HEK293 (cell line): ENCODE measurements around the gene PRSS35.

Experiments
- KLF9 ChIP-seq: fragments of 450-650 bp; formaldehyde crosslinking; IDR thresholded peaks from 2 replicates; pipeline ENCODE4 v1.5.1; 2016; ENCODE audit warnings: missing biosample characterization, missing genetic modification characterization, low read depth
- RBAK ChIP-seq: fragments of 450-650 bp; formaldehyde crosslinking; IDR thresholded peaks from 2 replicates; pipeline ENCODE4 v1.5.1; 2016; ENCODE audit warnings: missing biosample characterization, missing genetic modification characterization
- SP7 ChIP-seq: fragments of 450-650 bp; formaldehyde crosslinking; IDR thresholded peaks from 2 replicates; pipeline ENCODE4 v1.5.1; 2016; ENCODE audit warnings: missing biosample characterization, missing genetic modification characterization
- YY1 ChIP-seq: fragments of 450-650 bp; formaldehyde crosslinking; IDR thresholded peaks from 2 replicates; pipeline ENCODE4 v1.5.1; 2018; ENCODE audit warnings: missing biosample characterization, missing genetic modification characterization
- ZFP3 ChIP-seq: fragments of 450-650 bp; formaldehyde crosslinking; IDR thresholded peaks from 2 replicates; pipeline ENCODE4 v1.5.1; 2016; ENCODE audit warnings: low read depth, missing biosample characterization, missing genetic modification characterization
- ZNF18 ChIP-seq: fragments of 450-650 bp; formaldehyde crosslinking; IDR thresholded peaks from 2 replicates; pipeline ENCODE4 v1.5.1; 2016; ENCODE audit warnings: missing biosample characterization, missing genetic modification characterization
- ZNF274 ChIP-seq, 2 experiments: fragments of 200-500 bp in 1 of 2; fragments of 450-650 bp in 1 of 2; sonication (Bioruptor generic) in 1 of 2; formaldehyde crosslinking in 1 of 2; IDR thresholded peaks; 2 replicates each; pipeline versions ENCODE4 v1.5.1 to v1.6.1; 2014 to 2016; ENCODE audit warnings: borderline replicate concordance in 1 of 2, inconsistent platforms in 1 of 2, low read length in 1 of 2, missing biosample characterization in 1 of 2, missing genetic modification characterization in 1 of 2
- ZNF311 ChIP-seq: fragments of 450-650 bp; formaldehyde crosslinking; IDR thresholded peaks from 2 replicates; pipeline ENCODE4 v1.5.1; 2017; ENCODE audit warnings: missing biosample characterization, missing genetic modification characterization, borderline replicate concordance
- ZNF768 ChIP-seq: fragments of 450-650 bp; formaldehyde crosslinking; IDR thresholded peaks from 2 replicates; pipeline ENCODE4 v1.5.1; 2018; ENCODE audit warnings: missing biosample characterization, mild to moderate bottlenecking, missing genetic modification characterization
- ZNF830 ChIP-seq: fragments of 450-650 bp; IDR thresholded peaks from 2 replicates; pipeline ENCODE4 v1.5.0; 2018; ENCODE audit warnings: missing biosample characterization, missing genetic modification characterization, low read depth, mild to moderate bottlenecking, moderate library complexity
- ZSCAN4 ChIP-seq: fragments of 450-650 bp; formaldehyde crosslinking; IDR thresholded peaks from 2 replicates; pipeline ENCODE4 v1.5.1; 2017; ENCODE audit warnings: missing biosample characterization, missing genetic modification characterization
- TF ChIP-seq, protein P1 (sequence below): fragments of 450-650 bp; formaldehyde crosslinking; IDR thresholded peaks from 2 replicates; pipeline ENCODE4 v1.5.1; 2016; ENCODE audit warnings: missing biosample characterization, missing genetic modification characterization
- TF ChIP-seq, protein P2 (sequence below): fragments of 450-650 bp; formaldehyde crosslinking; IDR thresholded peaks from 2 replicates; pipeline ENCODE4 v1.5.1; 2016; ENCODE audit warnings: missing biosample characterization, missing genetic modification characterization
- TF ChIP-seq, protein P3 (sequence below): fragments of 450-650 bp; formaldehyde crosslinking; IDR thresholded peaks from 2 replicates; pipeline ENCODE4 v1.5.1; 2016; ENCODE audit warnings: missing biosample characterization, missing genetic modification characterization

- TF ChIP-seq ZNF18 (tag by site-specific recombination) (no peak), ZNF274 (IDR thresholded peaks at IDR 0.05; ENCODE audit: low read length) (no peak), ZNF274 (tag by site-specific recombination; IDR thresholded peaks at IDR 0.05; ENCODE audit: borderline replicate concordance) (no peak), ZNF311 (tag by site-specific recombination) (no peak), RBAK (no peak), ZNF768 (tag by site-specific recombination) (no peak), YY1 (no peak), ZNF830 (tag by site-specific recombination) (no peak), ZFP3 (no peak), ZSCAN4 (no peak), SP7 (no peak), KLF9 (tag by site-specific recombination) (no peak)
- TF ChIP-seq, protein P1, sequence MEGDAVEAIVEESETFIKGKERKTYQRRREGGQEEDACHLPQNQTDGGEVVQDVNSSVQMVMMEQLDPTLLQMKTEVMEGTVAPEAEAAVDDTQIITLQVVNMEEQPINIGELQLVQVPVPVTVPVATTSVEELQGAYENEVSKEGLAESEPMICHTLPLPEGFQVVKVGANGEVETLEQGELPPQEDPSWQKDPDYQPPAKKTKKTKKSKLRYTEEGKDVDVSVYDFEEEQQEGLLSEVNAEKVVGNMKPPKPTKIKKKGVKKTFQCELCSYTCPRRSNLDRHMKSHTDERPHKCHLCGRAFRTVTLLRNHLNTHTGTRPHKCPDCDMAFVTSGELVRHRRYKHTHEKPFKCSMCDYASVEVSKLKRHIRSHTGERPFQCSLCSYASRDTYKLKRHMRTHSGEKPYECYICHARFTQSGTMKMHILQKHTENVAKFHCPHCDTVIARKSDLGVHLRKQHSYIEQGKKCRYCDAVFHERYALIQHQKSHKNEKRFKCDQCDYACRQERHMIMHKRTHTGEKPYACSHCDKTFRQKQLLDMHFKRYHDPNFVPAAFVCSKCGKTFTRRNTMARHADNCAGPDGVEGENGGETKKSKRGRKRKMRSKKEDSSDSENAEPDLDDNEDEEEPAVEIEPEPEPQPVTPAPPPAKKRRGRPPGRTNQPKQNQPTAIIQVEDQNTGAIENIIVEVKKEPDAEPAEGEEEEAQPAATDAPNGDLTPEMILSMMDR = no peak
- TF ChIP-seq, protein P2, sequence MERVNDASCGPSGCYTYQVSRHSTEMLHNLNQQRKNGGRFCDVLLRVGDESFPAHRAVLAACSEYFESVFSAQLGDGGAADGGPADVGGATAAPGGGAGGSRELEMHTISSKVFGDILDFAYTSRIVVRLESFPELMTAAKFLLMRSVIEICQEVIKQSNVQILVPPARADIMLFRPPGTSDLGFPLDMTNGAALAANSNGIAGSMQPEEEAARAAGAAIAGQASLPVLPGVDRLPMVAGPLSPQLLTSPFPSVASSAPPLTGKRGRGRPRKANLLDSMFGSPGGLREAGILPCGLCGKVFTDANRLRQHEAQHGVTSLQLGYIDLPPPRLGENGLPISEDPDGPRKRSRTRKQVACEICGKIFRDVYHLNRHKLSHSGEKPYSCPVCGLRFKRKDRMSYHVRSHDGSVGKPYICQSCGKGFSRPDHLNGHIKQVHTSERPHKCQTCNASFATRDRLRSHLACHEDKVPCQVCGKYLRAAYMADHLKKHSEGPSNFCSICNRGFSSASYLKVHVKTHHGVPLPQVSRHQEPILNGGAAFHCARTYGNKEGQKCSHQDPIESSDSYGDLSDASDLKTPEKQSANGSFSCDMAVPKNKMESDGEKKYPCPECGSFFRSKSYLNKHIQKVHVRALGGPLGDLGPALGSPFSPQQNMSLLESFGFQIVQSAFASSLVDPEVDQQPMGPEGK = no peak
- TF ChIP-seq, protein P3, sequence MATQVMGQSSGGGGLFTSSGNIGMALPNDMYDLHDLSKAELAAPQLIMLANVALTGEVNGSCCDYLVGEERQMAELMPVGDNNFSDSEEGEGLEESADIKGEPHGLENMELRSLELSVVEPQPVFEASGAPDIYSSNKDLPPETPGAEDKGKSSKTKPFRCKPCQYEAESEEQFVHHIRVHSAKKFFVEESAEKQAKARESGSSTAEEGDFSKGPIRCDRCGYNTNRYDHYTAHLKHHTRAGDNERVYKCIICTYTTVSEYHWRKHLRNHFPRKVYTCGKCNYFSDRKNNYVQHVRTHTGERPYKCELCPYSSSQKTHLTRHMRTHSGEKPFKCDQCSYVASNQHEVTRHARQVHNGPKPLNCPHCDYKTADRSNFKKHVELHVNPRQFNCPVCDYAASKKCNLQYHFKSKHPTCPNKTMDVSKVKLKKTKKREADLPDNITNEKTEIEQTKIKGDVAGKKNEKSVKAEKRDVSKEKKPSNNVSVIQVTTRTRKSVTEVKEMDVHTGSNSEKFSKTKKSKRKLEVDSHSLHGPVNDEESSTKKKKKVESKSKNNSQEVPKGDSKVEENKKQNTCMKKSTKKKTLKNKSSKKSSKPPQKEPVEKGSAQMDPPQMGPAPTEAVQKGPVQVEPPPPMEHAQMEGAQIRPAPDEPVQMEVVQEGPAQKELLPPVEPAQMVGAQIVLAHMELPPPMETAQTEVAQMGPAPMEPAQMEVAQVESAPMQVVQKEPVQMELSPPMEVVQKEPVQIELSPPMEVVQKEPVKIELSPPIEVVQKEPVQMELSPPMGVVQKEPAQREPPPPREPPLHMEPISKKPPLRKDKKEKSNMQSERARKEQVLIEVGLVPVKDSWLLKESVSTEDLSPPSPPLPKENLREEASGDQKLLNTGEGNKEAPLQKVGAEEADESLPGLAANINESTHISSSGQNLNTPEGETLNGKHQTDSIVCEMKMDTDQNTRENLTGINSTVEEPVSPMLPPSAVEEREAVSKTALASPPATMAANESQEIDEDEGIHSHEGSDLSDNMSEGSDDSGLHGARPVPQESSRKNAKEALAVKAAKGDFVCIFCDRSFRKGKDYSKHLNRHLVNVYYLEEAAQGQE (tag by site-specific recombination) = no peak
Observed at GRCh38 chr6:83517500-83517899, 5.2 kb downstream of the PRSS35 start.
